Activated B cell treated with CpG ODN at 0.5 μM for 24 hours (primary cell): Measurements from ENCODE around the gene ALK. TPM values are rescaled to one million over a fixed set of nuclear protein-coding genes. Genes with fewer than 3 reads are reported as not detected.

Source experiments
- ATAC-seq: fragments of 200-7000 bp; cut with Tn5 transposase; one replicate; pipeline ENCODE4 v1.10.0; 2021; ENCODE audit warnings: low read depth, mild to moderate bottlenecking, moderate library complexity
- CTCF ChIA-PET: fragments of 350-600 bp; sonication (Branson Sonifier 250); formaldehyde crosslinking; loops from one replicate; lab custom pipeline; 2021; ENCODE audit warnings: antibody characterized with exemption; lab: Charles Lee
- POLR2A ChIA-PET: fragments of 350-600 bp; sonication (Branson Sonifier 250); formaldehyde crosslinking; loops from one replicate; lab custom pipeline; 2021; ENCODE audit warnings: antibody characterized with exemption; lab: Charles Lee
- DNase-seq: peaks from one replicate; pipeline ENCODE4 v3.0.0; 2022
- H3K27ac Mint-ChIP-seq: one replicate; pipeline ENCODE4 v1.8.0; 2020; ENCODE audit warnings: mixed read lengths
- H3K27me3 Mint-ChIP-seq: one replicate; pipeline ENCODE4 v1.8.0; 2021; ENCODE audit warnings: mixed read lengths
- H3K36me3 Mint-ChIP-seq: one replicate; pipeline ENCODE4 v1.8.0; 2021; ENCODE audit warnings: low read depth, mixed read lengths
- H3K4me1 Mint-ChIP-seq: one replicate; pipeline ENCODE4 v1.8.0; 2021; ENCODE audit warnings: mixed read lengths
- H3K4me3 Mint-ChIP-seq: one replicate; pipeline ENCODE4 v1.8.0; 2020; ENCODE audit warnings: mild to moderate bottlenecking, mixed read lengths
- H3K9me3 Mint-ChIP-seq: one replicate; pipeline ENCODE4 v1.8.0; 2020; ENCODE audit warnings: mixed read lengths
- intact Hi-C: fragments of 100-400 bp; cut with micrococcal nuclease; formaldehyde crosslinking; loops from one replicate; pipeline ENCODE4 v1.15.1; 2024
- total RNA-seq: library from RNA; stranded (reverse); gene quantifications from 2 replicates; pipeline ENCODE4 v1.2.3, GENCODE V29; 2022
- TF ChIP-seq, protein P1 (sequence below): fragments of 200-600 bp; IDR thresholded peaks from one replicate; pipeline ENCODE4 v1.8.0; 2022; ENCODE audit warnings: antibody characterized with exemption, mild to moderate bottlenecking

The ALK gene
- total RNA-seq, 1 donor from 2014 or later, result not detected

DNA sequence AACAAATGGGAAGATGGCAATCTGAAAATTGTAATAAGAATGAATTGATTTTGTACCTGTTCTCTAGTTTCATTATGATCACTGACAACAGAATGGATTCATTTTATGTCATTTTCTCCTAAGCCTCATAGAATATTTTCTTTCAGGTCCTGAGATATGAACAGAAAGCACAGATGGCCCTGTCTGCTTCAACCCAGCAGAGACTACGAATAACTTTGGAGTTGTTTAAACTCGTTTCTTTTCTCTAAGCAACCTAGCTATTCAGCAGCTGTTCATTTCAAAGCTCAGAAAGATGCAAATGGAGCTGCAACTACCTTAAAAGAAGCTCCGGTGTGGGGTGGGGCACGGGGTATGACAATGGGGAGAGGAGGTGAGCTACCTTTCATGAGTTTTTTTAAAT, 124.9 kb downstream of the ALK start:
- no peak overlapping the region for H3K4me3 Mint-ChIP-seq
- H3K27me3 Mint-ChIP-seq, result peaks cover 3% of the 10 kb centered on the region
- ATAC-seq (no peak), DNase-seq (no peak)
- H3K4me1 Mint-ChIP-seq, result no peaks in the 10 kb centered on the region
- H3K36me3 Mint-ChIP-seq, result no peaks in the 10 kb centered on the region
- POLR2A ChIA-PET, result no interaction called here
- H3K27ac Mint-ChIP-seq, result no peak overlapping the region
- H3K9me3 Mint-ChIP-seq, result no peaks in the 10 kb centered on the region
- TF ChIP-seq, protein P1, sequence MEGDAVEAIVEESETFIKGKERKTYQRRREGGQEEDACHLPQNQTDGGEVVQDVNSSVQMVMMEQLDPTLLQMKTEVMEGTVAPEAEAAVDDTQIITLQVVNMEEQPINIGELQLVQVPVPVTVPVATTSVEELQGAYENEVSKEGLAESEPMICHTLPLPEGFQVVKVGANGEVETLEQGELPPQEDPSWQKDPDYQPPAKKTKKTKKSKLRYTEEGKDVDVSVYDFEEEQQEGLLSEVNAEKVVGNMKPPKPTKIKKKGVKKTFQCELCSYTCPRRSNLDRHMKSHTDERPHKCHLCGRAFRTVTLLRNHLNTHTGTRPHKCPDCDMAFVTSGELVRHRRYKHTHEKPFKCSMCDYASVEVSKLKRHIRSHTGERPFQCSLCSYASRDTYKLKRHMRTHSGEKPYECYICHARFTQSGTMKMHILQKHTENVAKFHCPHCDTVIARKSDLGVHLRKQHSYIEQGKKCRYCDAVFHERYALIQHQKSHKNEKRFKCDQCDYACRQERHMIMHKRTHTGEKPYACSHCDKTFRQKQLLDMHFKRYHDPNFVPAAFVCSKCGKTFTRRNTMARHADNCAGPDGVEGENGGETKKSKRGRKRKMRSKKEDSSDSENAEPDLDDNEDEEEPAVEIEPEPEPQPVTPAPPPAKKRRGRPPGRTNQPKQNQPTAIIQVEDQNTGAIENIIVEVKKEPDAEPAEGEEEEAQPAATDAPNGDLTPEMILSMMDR, result no peak
- intact Hi-C loops, result no loop called here
- CTCF ChIA-PET, result no interaction called here

DNA sequence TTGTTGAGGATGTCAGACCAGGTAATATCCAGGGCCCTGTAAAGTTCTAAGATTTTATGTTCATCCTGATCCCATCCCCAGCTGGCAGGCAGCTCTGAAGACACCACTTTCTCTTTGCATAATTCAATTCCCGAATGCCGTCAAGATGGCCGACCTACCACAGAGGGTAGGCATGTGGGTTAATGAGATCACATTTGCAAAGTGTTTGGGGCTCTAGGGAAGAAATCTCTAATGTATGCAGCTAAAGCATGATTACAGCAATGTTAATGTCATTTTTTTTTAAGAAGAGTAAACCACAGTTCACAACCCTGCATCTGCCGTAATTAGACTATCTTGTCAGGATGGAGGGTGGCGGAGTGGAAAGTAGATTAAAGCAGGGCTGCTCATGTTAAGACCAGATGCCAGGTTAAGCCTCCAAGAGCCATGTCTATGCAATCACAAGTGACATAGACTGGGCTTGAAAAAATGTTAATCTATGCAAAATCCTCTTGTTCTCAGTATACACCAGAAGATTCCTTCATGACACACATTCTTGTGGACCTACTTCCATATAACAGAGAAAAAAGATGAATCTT, 131.4 kb downstream of the ALK start:
- no peak overlapping the region for H3K4me3 Mint-ChIP-seq
- no peaks in the 10 kb centered on the region for H3K4me1 Mint-ChIP-seq
- ChIA-PET CTCF (no interaction called here), POLR2A (no interaction called here)
- TF ChIP-seq, protein P1, result no peak
- peaks cover 3% of the 10 kb centered on the region for H3K9me3 Mint-ChIP-seq
- DNase-seq, result no peak
- no peaks in the 10 kb centered on the region for H3K36me3 Mint-ChIP-seq
- intact Hi-C loops, result no loop called here
- no peak overlapping the region for H3K27ac Mint-ChIP-seq
- H3K27me3 Mint-ChIP-seq, result no peaks in the 10 kb centered on the region
- ATAC-seq, result no peak

DNA sequence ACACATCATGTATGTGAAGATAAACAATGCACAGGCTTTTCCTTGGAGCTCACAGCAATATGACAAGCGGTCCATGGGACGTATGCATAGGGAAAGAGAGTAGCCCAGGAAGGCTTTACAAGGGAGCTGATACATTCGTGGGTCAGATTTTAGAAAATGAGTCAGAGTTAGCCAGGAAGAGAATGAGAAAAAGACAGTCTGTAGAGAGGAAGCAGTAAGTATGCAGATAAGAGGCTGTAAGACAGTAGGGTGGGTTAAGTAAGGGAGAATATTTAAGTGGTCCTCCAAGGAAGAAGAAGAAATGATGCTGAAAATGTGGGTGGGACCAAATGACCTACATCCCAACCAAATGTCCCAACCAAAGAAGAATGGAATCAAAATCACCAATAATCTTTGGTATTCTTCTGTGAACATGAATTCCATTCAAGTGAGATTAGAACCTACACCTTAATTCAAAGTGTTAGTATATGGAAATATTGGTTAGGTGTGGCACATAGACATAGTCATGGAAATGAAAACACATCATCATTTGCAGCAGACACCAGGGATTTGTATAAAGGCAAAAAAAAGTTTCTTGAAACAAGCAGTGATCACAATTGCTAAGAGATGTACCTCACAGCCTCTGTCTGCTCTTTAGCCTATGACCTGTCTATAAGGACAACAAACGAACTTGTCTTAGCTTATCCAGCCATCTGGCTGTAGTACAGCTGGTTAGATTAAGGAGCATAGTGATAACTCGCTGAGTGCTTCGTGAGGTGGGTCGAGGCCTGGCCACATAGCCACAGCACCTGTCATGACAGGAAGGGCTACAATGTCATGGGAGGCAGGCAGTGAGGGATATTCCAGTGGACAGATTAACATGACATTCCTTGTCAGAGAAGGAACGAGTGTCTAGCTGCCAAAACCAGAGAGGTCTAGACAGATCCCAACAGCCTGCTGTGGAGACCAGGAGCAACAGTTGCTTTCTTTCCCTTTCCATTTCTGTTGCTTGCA, 133.6 kb downstream of the ALK start:
- H3K27me3 Mint-ChIP-seq, result no peaks in the 10 kb centered on the region
- intact Hi-C loops, result no loop called here
- TF ChIP-seq, protein P1, result no peak
- ATAC-seq (no peak), DNase-seq (no peak)
- no peak overlapping the region for H3K4me3 Mint-ChIP-seq
- ChIA-PET CTCF (no interaction called here), POLR2A (no interaction called here)
- no peak overlapping the region for H3K27ac Mint-ChIP-seq
- no peaks in the 10 kb centered on the region for H3K4me1 Mint-ChIP-seq
- H3K9me3 Mint-ChIP-seq, result peaks cover 3% of the 10 kb centered on the region
- H3K36me3 Mint-ChIP-seq, result no peaks in the 10 kb centered on the region

DNA sequence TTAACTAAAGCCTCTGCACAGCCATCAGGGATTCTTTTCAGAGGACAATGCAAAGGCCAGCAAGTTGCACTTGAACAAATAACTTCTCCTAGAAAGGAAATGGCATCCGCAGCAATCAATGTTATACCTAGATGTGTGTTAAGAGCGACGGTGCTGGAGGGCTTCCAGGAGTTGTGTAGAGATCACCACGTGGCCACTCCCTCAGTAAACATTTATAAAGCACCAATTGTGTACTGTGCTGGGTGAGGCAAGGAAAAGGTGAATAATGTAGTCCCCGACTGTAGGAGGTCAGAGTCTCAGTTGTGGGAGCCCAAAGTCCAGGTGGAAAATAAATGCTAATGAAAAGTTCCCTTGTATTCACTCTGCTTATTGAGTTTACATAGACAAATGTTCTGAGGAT, 135.0 kb downstream of the ALK start:
- Mint-ChIP-seq H3K4me3 (no peak overlapping the region), H3K27me3 (no peaks in the 10 kb centered on the region), H3K36me3 (no peaks in the 10 kb centered on the region), H3K4me1 (no peaks in the 10 kb centered on the region), H3K9me3 (peaks cover 3% of the 10 kb centered on the region), H3K27ac (no peak overlapping the region)
- CTCF ChIA-PET, result no interaction called here
- POLR2A ChIA-PET, result no interaction called here
- DNase-seq (no peak), ATAC-seq (no peak)
- intact Hi-C loops, result no loop called here
- TF ChIP-seq, protein P1, result no peak

DNA sequence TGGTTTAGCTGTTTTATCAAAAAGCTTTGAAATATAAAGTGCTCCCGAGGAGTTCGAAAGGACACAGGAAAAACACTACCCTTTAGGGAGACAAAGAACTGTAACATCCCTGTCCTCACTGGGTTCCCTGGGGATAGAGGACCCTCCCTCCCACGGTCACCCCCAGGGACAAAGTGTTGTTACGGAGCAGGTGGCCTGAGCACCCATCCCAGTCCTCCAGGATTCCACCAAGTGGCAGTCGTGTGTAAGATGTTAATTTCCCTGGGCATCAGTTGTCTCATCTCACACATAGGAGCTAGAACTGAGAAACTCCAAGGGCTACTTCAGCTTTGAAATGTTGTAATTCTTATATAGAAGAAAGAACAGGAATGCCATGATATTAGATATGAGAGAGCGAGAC, 137.7 kb downstream of the ALK start:
- ATAC-seq (no peak), DNase-seq (no peak)
- intact Hi-C loops, result no loop called here
- H3K36me3 Mint-ChIP-seq, result no peaks in the 10 kb centered on the region
- no peaks in the 10 kb centered on the region for H3K4me1 Mint-ChIP-seq
- POLR2A ChIA-PET, result no interaction called here
- TF ChIP-seq, protein P1, result no peak
- no peak overlapping the region for H3K27ac Mint-ChIP-seq
- no peaks in the 10 kb centered on the region for H3K27me3 Mint-ChIP-seq
- H3K9me3 Mint-ChIP-seq, result no peaks in the 10 kb centered on the region
- H3K4me3 Mint-ChIP-seq, result no peak overlapping the region
- CTCF ChIA-PET, result no interaction called here
